ENCODE results near the gene EIF4ENIF1. TPM values are rescaled to one million over a fixed set of nuclear protein-coding genes. Genes with fewer than 3 reads are reported as not detected.

The EIF4ENIF1 gene
- total RNA-seq, 4 donors from 2014 or later, result 14.7 to 20.8 (median 16.9) TPM

DNA sequence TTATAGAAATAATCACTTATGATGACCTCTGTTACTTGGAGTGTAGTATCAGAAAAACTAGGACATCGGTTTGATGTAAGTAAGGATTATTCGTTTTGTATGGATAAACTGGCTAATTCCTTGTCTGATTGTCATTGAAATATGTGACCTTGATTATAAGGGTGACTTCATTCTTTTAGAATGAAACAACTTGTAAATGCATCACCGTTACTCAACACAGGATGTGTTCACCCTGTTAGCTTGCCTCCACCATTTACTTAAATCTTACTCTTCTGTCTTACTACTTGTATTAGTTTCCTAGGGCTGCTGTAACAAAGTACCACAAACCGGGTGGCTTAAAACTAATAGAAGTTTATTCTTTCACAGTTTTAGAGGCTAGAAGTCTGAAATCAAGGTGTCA lies 14.6 kb upstream of the EIF4ENIF1 start:
- TF ChIP-seq POLR2A (IDR thresholded peaks at IDR 0.05), result no peak
- TF ChIP-seq, protein P1, sequence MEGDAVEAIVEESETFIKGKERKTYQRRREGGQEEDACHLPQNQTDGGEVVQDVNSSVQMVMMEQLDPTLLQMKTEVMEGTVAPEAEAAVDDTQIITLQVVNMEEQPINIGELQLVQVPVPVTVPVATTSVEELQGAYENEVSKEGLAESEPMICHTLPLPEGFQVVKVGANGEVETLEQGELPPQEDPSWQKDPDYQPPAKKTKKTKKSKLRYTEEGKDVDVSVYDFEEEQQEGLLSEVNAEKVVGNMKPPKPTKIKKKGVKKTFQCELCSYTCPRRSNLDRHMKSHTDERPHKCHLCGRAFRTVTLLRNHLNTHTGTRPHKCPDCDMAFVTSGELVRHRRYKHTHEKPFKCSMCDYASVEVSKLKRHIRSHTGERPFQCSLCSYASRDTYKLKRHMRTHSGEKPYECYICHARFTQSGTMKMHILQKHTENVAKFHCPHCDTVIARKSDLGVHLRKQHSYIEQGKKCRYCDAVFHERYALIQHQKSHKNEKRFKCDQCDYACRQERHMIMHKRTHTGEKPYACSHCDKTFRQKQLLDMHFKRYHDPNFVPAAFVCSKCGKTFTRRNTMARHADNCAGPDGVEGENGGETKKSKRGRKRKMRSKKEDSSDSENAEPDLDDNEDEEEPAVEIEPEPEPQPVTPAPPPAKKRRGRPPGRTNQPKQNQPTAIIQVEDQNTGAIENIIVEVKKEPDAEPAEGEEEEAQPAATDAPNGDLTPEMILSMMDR (IDR thresholded peaks at IDR 0.05), result no peak

DNA sequence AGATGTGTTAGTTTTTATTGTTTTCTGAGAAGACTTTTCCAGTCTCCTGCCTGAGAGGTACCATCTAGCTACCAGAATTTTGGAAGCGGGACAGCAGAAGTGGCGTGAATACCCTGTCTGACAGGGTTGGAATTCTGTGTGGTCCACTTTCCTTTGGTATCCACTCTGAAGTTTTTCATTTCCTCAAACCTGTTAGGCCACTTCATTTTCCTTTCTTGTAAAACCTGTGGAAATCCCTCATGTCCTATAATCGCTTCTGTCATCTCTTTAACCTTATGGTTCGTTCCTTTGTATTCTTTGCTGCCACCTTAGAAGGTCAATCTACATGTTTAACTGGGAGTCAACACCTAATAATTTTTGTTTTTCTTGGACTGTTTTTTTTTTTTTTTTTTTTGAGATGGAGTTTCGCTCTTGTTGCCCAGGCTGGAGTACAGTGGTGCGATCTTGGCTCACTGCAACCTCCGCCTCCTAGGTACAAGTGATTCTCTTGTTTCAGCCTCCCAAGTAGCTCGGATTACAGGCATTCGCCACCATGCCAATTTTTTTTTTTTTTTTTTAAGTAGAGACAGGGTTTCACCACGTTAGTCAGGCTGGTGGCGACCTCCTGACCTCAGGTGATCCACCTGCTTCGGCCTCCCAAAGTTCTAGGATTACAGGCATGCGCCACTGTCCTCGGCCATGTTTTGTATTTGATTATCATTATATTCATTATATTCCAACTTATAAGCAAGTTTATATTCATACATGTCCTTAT lies 13.7 kb upstream of the EIF4ENIF1 start:
- WGBS, 2 donors, result 86 to 91% methylated on average over 14 of the region's 14 CpGs

More for the DNA sequence above, 14.6 kb upstream of the EIF4ENIF1 start:
- intact Hi-C loops (cut with DNase I; ENCODE audit: low total_unique reads), result no loop called here
- 78 to 83% methylated on average over 4 of the region's 4 CpGs for WGBS, 2 donors
- DNase-seq (ENCODE audit: low spot score in 2 of 2), result no peak
- no peak overlapping the region for H3K4me3 ChIP-seq (ENCODE audit: low read depth, poor library complexity, severe bottlenecking)

DNA sequence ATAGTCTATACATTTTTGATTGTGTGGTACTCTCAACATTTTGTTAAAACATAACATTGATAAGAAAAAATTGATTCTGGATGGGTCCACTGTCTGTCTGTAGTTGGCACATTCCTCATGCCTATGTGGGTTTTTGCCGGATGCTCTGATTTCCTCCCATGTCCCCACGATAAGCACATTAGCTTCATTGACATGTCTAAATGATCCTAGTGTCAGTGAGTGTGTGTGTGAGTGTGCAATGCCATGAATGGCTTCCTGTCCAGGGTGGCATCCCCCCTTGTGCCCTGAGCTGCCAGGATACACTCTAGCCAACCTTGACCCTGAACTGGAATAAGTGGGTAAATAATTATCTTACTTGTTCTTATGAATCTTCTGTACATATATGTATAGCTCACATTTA lies 12.1 kb upstream of the EIF4ENIF1 start:
- no peak overlapping the region for H3K4me3 ChIP-seq (ENCODE audit: low read depth, poor library complexity, severe bottlenecking)
- WGBS, 2 donors, result 78 to 83% methylated on average over 2 of the region's 2 CpGs
- TF ChIP-seq, protein P1 (IDR thresholded peaks at IDR 0.05), result no peak
- no peak for TF ChIP-seq POLR2A (IDR thresholded peaks at IDR 0.05)
- no peak for DNase-seq (ENCODE audit: low spot score in 2 of 2)
- intact Hi-C loops (cut with DNase I; ENCODE audit: low total_unique reads), result no loop called here

More for the DNA sequence above, 13.7 kb upstream of the EIF4ENIF1 start:
- intact Hi-C loops (cut with DNase I; ENCODE audit: low total_unique reads), result no loop called here
- DNase-seq (ENCODE audit: low spot score in 2 of 2), result no peak
- H3K4me3 ChIP-seq (ENCODE audit: low read depth, poor library complexity, severe bottlenecking), result no peak overlapping the region
- TF ChIP-seq, protein P1 (IDR thresholded peaks at IDR 0.05), result no peak
- TF ChIP-seq POLR2A (IDR thresholded peaks at IDR 0.05), result no peak

DNA sequence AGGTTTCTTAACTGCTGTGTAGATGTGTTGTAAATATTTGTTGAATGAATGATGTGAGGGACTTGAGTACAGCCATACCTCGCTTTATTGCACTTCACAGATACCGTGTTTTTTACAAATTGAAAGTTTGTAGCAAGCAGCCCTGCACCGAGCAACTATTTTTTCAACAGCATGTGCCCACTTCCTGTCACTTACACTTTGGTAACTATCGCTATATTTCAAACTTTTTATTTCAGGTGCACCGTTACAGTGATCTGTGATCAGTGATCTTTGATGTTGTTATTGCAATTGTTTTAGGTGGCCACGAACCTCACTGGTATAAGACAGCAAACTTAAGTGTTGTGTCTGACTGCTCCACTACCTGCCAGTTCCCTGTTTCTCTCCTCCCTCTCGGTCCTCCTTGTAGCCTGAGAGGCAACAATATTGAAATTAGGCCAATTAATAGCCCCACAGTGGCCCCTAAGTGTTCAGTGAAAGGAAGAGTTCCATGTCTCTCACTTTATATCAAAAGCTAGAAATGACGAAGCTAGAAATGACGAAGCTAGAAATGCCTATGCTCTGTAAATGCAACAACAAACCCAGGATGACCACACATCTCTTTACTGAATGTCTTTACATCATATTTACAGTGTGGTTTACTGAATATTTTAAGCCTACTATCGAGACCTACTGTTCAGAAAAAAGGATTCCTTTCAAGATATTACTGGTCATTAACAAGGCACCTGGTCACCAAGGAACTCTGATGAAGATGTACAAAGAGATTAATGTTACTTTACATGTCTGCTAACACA lies 7.7 kb upstream of the EIF4ENIF1 start:
- no peak for TF ChIP-seq POLR2A (IDR thresholded peaks at IDR 0.05)
- TF ChIP-seq, protein P1 (IDR thresholded peaks at IDR 0.05), result no peak
- intact Hi-C loops (cut with DNase I; ENCODE audit: low total_unique reads), result loop anchor here (10.0 kb wide), 1 partner anchor 153 kb away; the partner anchor contains the start of gene PATZ1
- DNase-seq (ENCODE audit: low spot score in 2 of 2), result no peak
- H3K4me3 ChIP-seq (ENCODE audit: low read depth, poor library complexity, severe bottlenecking), result peak overlapping the region; percentile 59
- WGBS, 2 donors, result 74% methylated on average over 10 of the region's 10 CpGs

DNA sequence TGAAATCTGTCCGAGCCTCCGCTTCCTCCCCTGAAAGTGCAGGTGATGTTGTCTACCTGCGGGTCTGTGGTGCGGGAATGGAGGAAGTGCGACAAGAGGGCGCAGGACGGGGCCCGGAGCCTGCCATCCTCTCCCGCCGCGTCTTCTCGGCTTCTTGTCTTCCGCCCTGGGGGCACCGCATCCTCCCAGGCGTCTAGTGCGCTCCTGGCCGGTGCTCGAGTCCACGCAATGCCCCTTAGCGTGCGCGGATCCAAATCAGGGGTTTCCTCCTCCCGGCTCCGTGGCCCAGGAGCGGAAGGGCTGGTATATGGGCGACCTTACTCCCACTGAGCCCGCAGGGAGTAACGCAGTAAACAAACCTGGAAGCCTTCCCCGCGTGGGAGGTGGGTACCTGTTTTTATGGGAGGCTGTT lies 7.1 kb upstream of the EIF4ENIF1 start:
- DNase-seq (ENCODE audit: low spot score in 2 of 2), result peak in 1 of 2 donors; percentile 90
- intact Hi-C loops (cut with DNase I; ENCODE audit: low total_unique reads), result loop anchor here (10.0 kb wide), 1 partner anchor 152 kb away; the partner anchor contains the start of gene PATZ1
- H3K4me3 ChIP-seq (ENCODE audit: low read depth, poor library complexity, severe bottlenecking), result peak overlapping the region; percentile 59
- TF ChIP-seq, protein P1 (IDR thresholded peaks at IDR 0.05), result no peak
- no peak for TF ChIP-seq POLR2A (IDR thresholded peaks at IDR 0.05)
- 0 to 1% methylated on average over 21 to 25 of the region's 30 CpGs for WGBS, 2 donors
